Activated CD8-positive, alpha-beta memory T cell treated with anti-CD3 and anti-CD28 coated beads for 48 hours (primary cell): ENCODE results near the gene HYLS1.

Experiments
- DNase-seq, 3 experiments: peaks; one replicate each; pipeline ENCODE4 v3.0.0-alpha.2; 2020; ENCODE audit warnings: low read depth in 2 of 3, low spot score in 2 of 3

The HYLS1 gene

DNA sequence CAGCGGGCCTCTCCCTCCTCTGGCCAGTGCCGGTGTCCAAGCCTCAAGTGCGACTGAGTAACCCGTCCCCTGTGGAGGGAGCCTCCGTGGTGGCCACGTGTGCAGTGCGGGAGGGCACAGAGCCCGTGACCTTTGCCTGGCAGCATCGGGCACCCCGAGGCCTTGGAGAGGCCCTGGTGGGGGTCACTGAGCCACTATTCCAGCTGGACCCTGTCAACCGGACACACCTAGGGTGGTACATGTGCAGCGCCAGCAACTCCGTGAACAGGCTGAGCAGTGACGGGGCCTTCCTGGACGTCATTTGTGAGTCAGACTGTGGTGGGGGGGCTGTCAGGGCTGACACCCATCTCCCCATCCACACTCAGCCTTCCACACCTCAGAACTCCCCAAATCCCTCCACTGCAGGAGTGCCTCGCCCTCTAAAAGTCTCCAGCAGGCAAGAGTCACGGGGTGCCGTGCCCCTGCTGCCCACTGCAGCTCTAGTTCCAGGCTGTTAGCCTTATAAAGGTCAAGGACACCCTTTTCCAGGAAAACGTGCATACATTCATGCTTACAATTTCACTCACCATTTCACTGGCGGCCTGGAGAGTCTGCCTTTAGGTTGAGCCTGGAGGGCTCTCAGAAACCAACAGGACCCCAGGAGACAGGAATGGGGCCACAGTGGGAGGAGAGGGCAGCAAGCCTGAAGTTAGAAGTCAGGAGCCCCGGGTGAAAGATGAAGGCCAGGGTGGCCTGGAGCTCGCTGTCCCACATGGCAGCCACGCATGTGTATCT lies 61.0 kb downstream of the HYLS1 start:
- no peak for DNase-seq

DNA sequence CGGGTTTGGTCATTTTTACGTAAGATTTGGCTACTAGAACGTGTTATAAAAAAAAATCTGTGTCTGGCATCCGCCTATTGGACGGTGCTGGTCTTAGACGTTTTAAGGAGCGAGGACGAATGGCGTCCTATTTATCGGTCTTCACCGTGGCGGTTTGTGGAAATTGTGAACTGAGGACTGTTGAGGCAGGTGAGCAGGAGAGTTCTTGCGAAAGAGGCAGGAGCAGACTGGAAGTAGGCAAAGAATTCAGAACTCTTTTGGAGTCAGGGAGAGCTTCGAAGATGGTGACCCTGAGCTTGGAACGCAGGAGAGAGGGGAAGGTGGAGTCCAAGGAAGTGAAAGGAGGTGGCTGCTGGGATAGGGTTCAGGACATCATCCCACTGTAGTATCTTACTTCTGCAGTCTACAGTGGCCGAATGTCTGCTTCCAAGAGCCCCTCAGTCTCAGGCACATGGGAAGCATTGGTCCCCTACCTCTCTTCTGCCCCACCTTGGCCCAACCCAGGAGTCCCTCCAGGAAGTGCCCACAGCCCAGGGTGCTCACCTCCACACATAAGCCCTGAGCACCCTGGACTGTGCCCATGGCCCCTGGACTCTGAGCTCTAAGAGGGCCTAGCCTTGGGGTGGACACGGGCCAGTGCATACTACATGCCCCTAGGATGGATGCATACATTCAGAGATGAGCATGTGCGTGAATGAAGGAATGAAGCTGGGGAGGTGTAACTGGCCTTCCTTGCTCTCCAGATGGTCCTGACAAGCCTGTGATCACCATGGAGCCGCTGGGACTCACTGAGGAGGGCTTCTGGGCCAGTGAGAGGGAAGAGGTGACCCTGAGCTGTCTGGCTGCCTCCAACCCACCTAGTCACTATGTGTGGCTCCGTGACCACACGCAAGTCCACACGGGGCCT lies 62.1 kb downstream of the HYLS1 start:
- DNase-seq = no peak

- DNase-seq = no peak
These were observed 62.7 kb downstream of the HYLS1 start for GRCh38 chr11:125950178-125950490.
